Renal pelvis (tissue), 4 donors: ENCODE measurements around the gene ADAMTS2. TPM values are rescaled to one million over a fixed set of nuclear protein-coding genes. Genes with fewer than 3 reads are reported as not detected.
"Not testable (repeated sequence)": the region's sequence is repeated elsewhere in the genome, so short reads cannot be mapped to it uniquely, and the experiment has no call there.

Source experiments
- DNase-seq: peaks from one replicate; pipeline ENCODE4 v3.0.0-alpha.2; 2013
- polyA plus RNA-seq, 3 donors: library from polyadenylated mRNA; unstranded; fragments of 120-200 nt; gene quantifications; one replicate each; pipeline ENCODE4 v1.2.1, GENCODE V29; 2013; ENCODE audit not compliant: insufficient read length in 3 of 3

Gene ADAMTS2
- polyA plus RNA-seq, 3 donors = 10.6 to 11.7 (median 11.3) TPM

GRCh38 chr5:179298181-179298993 lies 46.9 kb downstream of the ADAMTS2 start:
- DNase-seq = no peak

- no peak for DNase-seq
Observed at GRCh38 chr5:179297486-179298180, 47.6 kb downstream of the ADAMTS2 start.

GRCh38 chr5:179297026-179297425 lies 48.2 kb downstream of the ADAMTS2 start:
- DNase-seq = no peak

GRCh38 chr5:179296150-179296821 lies 49.0 kb downstream of the ADAMTS2 start:
- DNase-seq = no peak

- DNase-seq = no peak
Observed at GRCh38 chr5:179295778-179296149, 49.5 kb downstream of the ADAMTS2 start.

GRCh38 chr5:179294891-179295777 lies 50.1 kb downstream of the ADAMTS2 start:
- DNase-seq = no peak

GRCh38 chr5:179294131-179294780 lies 51.0 kb downstream of the ADAMTS2 start:
- DNase-seq = no peak

- no peak for DNase-seq
Observed at GRCh38 chr5:179292681-179293635, 52.3 kb downstream of the ADAMTS2 start.

GRCh38 chr5:179292202-179292601 lies 53.1 kb downstream of the ADAMTS2 start:
- DNase-seq = no peak

- DNase-seq = no peak
Observed at GRCh38 chr5:179290681-179291540, 54.4 kb downstream of the ADAMTS2 start.

- no peak for DNase-seq
Observed at GRCh38 chr5:179289756-179290385, 55.4 kb downstream of the ADAMTS2 start.

- no peak for DNase-seq
Observed at GRCh38 chr5:179288809-179289185, 56.5 kb downstream of the ADAMTS2 start.

- no peak for DNase-seq
Observed at GRCh38 chr5:179288101-179288808, 57.0 kb downstream of the ADAMTS2 start.

- no peak for DNase-seq
Observed at GRCh38 chr5:179287631-179288030, 57.6 kb downstream of the ADAMTS2 start.

GRCh38 chr5:179287071-179287470 lies 58.2 kb downstream of the ADAMTS2 start:
- no peak for DNase-seq

- not testable (repeated sequence) for DNase-seq
Observed at GRCh38 chr5:179285776-179286162, 59.5 kb downstream of the ADAMTS2 start.

- peak; percentile 55 for DNase-seq
Observed at GRCh38 chr5:179284751-179285631, 60.3 kb downstream of the ADAMTS2 start.
